ENCODE results near the gene UGT1A6.

GRCh38 chr2:233747283-233747544, 54.5 kb downstream of the UGT1A6 start:
- TF ChIP-seq FOS (IDR thresholded peaks at IDR 0.05; ENCODE audit: borderline replicate concordance, insufficient read depth, low read length), result no peak
- TF ChIP-seq CTCF (IDR thresholded peaks at IDR 0.05; ENCODE audit: extremely low read depth in 1 of 2, insufficient read depth in 1 of 2, low read depth in 1 of 2, low read length in 2 of 2), result no peak
